Endothelial cell of umbilical vein (primary cell): ENCODE results near the gene MSL2.
"Not testable (repeated sequence)": the region's sequence is repeated elsewhere in the genome, so short reads cannot be mapped to it uniquely, and the experiment has no call there.

ENCODE experiments used
- CTCF ChIP-seq, 2 donors: IDR thresholded peaks; 1 replicate in 1 of 2; 2 replicates in 1 of 2; pipeline ENCODE4 v1.5.1; 2011; ENCODE audit warnings: low read length in 2 of 2, mild to moderate bottlenecking in 2 of 2, moderate library complexity in 2 of 2, control low read depth in 1 of 2, inconsistent platforms in 1 of 2, low read depth in 1 of 2; ENCODE audit not compliant: insufficient read depth in 1 of 2; ENCODE audit errors: extremely low read depth in 1 of 2
- EZH2 ChIP-seq: IDR thresholded peaks from 2 replicates; pipeline ENCODE4 v1.6.1; 2012; ENCODE audit warnings: borderline replicate concordance, low read depth, mild to moderate bottlenecking, moderate library complexity, low read length, inconsistent platforms; ENCODE audit not compliant: severe bottlenecking
- FOS ChIP-seq: IDR thresholded peaks from 2 replicates; pipeline ENCODE4 v1.6.1; 2011; ENCODE audit warnings: mild to moderate bottlenecking, low read length, moderate library complexity, borderline replicate concordance; ENCODE audit not compliant: insufficient read depth
- MAX ChIP-seq: IDR thresholded peaks from 2 replicates; pipeline ENCODE4 v1.6.1; 2011; ENCODE audit not compliant: insufficient read depth, insufficient read length
- MYC ChIP-seq: IDR thresholded peaks from one replicate; pipeline ENCODE4 v1.6.1; 2011; ENCODE audit warnings: mild to moderate bottlenecking, low read depth, low read length
- POLR2A ChIP-seq: IDR thresholded peaks from 2 replicates; pipeline ENCODE4 v1.6.1; 2012; ENCODE audit warnings: low read depth, mild to moderate bottlenecking, control low read depth, low read length
- POLR2AphosphoS5 ChIP-seq: IDR thresholded peaks from 2 replicates; pipeline ENCODE4 v1.6.1; 2012; ENCODE audit warnings: low read depth, mild to moderate bottlenecking, control low read depth, low read length, moderate library complexity; ENCODE audit not compliant: insufficient read depth

- not testable (repeated sequence) for TF ChIP-seq POLR2A; CTCF (IDR thresholded peaks at IDR 0.05; ENCODE audit: extremely low read depth in 1 of 2, insufficient read depth in 1 of 2, low read depth in 1 of 2, low read length in 2 of 2); EZH2; FOS; MYC; MAX; POLR2AphosphoS5
These were observed 32.5 kb downstream of the MSL2 start for GRCh38 chr3:136163607-136164006.
